Stromal cell of bone marrow (primary cell): Measurements from ENCODE around the gene XKR7.

Experiments
- DNase-seq: peaks from one replicate; pipeline ENCODE4 v3.0.0-alpha.2; 2012; ENCODE audit warnings: low read depth

XKR7 gene

GRCh38 chr20:31945319-31945718 lies 22.6 kb upstream of the XKR7 start:
- DNase-seq: no peak

GRCh38 chr20:31945785-31946184 lies 22.2 kb upstream of the XKR7 start:
- DNase-seq: no peak

- DNase-seq: no peak
Measured at GRCh38 chr20:31948008-31948407, 19.9 kb upstream of the XKR7 start.

GRCh38 chr20:31949877-31950646 lies 17.9 kb upstream of the XKR7 start:
- DNase-seq: no peak

- no peak for DNase-seq
Measured at GRCh38 chr20:31951203-31951529, 16.8 kb upstream of the XKR7 start.

- peak; percentile 86 for DNase-seq
Measured at GRCh38 chr20:31951530-31952453, 16.2 kb upstream of the XKR7 start, which contains the start of gene PDRG1. Gene PDRG1 (minus strand): TSS chr20:31952046. CDS start chr20:31951961, 85 bp downstream.

- DNase-seq: no peak
Measured at GRCh38 chr20:31953556-31954148, 14.3 kb upstream of the XKR7 start.

GRCh38 chr20:31954500-31954899 lies 13.5 kb upstream of the XKR7 start:
- no peak for DNase-seq

- no peak for DNase-seq
Measured at GRCh38 chr20:31956556-31957526, 11.1 kb upstream of the XKR7 start.

- DNase-seq: no peak
Measured at GRCh38 chr20:31962761-31963160, 5.2 kb upstream of the XKR7 start.

GRCh38 chr20:31963889-31964288 lies 4.1 kb upstream of the XKR7 start:
- no peak for DNase-seq

- DNase-seq: no peak
Measured at GRCh38 chr20:31966991-31967655, 828 bp upstream of the XKR7 start.

- DNase-seq: peak; percentile 17
Measured at GRCh38 chr20:31968291-31969126, 558 bp downstream of the XKR7 start.

GRCh38 chr20:31969991-31970390 lies 2.0 kb downstream of the XKR7 start:
- DNase-seq: no peak

- DNase-seq: no peak
Measured at GRCh38 chr20:31972471-31973021, 4.6 kb downstream of the XKR7 start.

- DNase-seq: no peak
Measured at GRCh38 chr20:31974296-31974695, 6.3 kb downstream of the XKR7 start.

GRCh38 chr20:31974951-31975487 lies 7.1 kb downstream of the XKR7 start:
- DNase-seq: no peak

- no peak for DNase-seq
Measured at GRCh38 chr20:31975874-31976273, 7.9 kb downstream of the XKR7 start.

GRCh38 chr20:31977080-31977479 lies 9.1 kb downstream of the XKR7 start:
- DNase-seq: no peak
